ENCODE measurements around the gene SCNN1G. TPM values are rescaled to one million over a fixed set of nuclear protein-coding genes. Genes with fewer than 3 reads are reported as not detected.

SCNN1G gene
- total RNA-seq, 8 experiments from 2014 or later = under 0.01 to 0.19 (median 0.10) TPM; not detected in 3

GRCh38 chr16:23215435-23215834 lies 32.9 kb downstream of the SCNN1G start:
- 0 to 100% (median 78%) methylated on average over 1 to 5 of the region's 10 CpGs; no CpG with 5 or more reads in 6 of the 10 experiments for WGBS, 10 experiments
- ATAC-seq (replicated peaks in 6 of 8) = no peak

GRCh38 chr16:23216658-23217246 lies 34.2 kb downstream of the SCNN1G start:
- 20 to 86% (median 76%) methylated on average over 1 to 4 of the region's 4 CpGs; no CpG with 5 or more reads in 1 of the 10 experiments for WGBS, 10 experiments
- no peak for ATAC-seq (replicated peaks in 6 of 8)
- H3K4me1 ChIP-seq (replicated peaks in 1 of 2) = no peaks in the 10 kb centered on the region
- no peak overlapping the region for H3K27ac ChIP-seq
- in situ Hi-C loops (cut with MboI; ENCODE audit: low pct_unique_long_range_greater_than_20kb in 2 of 9, low sequenced_read_pairs in 9 of 9, unreplicated experiment in 9 of 9) = no loop called here
- H3K4me3 ChIP-seq = no peak overlapping the region

More at GRCh38 chr16:23215435-23215834, 32.9 kb downstream of the SCNN1G start:
- in situ Hi-C loops (cut with MboI; ENCODE audit: low pct_unique_long_range_greater_than_20kb in 2 of 9, low sequenced_read_pairs in 9 of 9, unreplicated experiment in 9 of 9) = no loop called here
- H3K27ac ChIP-seq = no peak overlapping the region
- no peaks in the 10 kb centered on the region for H3K4me1 ChIP-seq (replicated peaks in 1 of 2)
- no peak overlapping the region for H3K4me3 ChIP-seq

GRCh38 chr16:23217646-23218045 lies 35.1 kb downstream of the SCNN1G start:
- no peaks in the 10 kb centered on the region for H3K4me1 ChIP-seq (replicated peaks in 1 of 2)
- WGBS, 10 experiments = 0 to 100% (median 42%) methylated on average over 1 to 2 of the region's 8 CpGs; no CpG with 5 or more reads in 6 of the 10 experiments
- H3K4me3 ChIP-seq = no peak overlapping the region
- no peak for ATAC-seq (replicated peaks in 6 of 8)
- no peak overlapping the region for H3K27ac ChIP-seq
- in situ Hi-C loops (cut with MboI; ENCODE audit: low pct_unique_long_range_greater_than_20kb in 2 of 9, low sequenced_read_pairs in 9 of 9, unreplicated experiment in 9 of 9) = no loop called here

- Histone ChIP-seq H3K4me1 (replicated peaks in 1 of 2) (no peaks in the 10 kb centered on the region), H3K4me3 (no peak overlapping the region), H3K27ac (no peak overlapping the region)
- no peak for ATAC-seq (replicated peaks in 6 of 8)
- in situ Hi-C loops (cut with MboI; ENCODE audit: low pct_unique_long_range_greater_than_20kb in 2 of 9, low sequenced_read_pairs in 9 of 9, unreplicated experiment in 9 of 9) = no loop called here
These were observed 40.4 kb downstream of the SCNN1G start for GRCh38 chr16:23222929-23223328.

GRCh38 chr16:23223368-23223767 lies 40.8 kb downstream of the SCNN1G start:
- WGBS, 10 experiments = 0 to 80% (median 60%) methylated on average over 1 to 5 of the region's 8 CpGs; no CpG with 5 or more reads in 3 of the 10 experiments
- Histone ChIP-seq H3K4me3 (no peak overlapping the region), H3K27ac (no peak overlapping the region), H3K4me1 (replicated peaks in 1 of 2) (no peaks in the 10 kb centered on the region)
- in situ Hi-C loops (cut with MboI; ENCODE audit: low pct_unique_long_range_greater_than_20kb in 2 of 9, low sequenced_read_pairs in 9 of 9, unreplicated experiment in 9 of 9) = no loop called here
- ATAC-seq (replicated peaks in 6 of 8) = no peak

GRCh38 chr16:23225109-23225508 lies 42.6 kb downstream of the SCNN1G start:
- WGBS, 10 experiments = 7 to 100% (median 70%) methylated on average over 2 to 4 of the region's 4 CpGs; no CpG with 5 or more reads in 1 of the 10 experiments
- no peak for ATAC-seq (replicated peaks in 6 of 8)
- Histone ChIP-seq H3K4me3 (no peak overlapping the region), H3K4me1 (replicated peaks in 1 of 2) (no peaks in the 10 kb centered on the region), H3K27ac (no peak overlapping the region)
- in situ Hi-C loops (cut with MboI; ENCODE audit: low pct_unique_long_range_greater_than_20kb in 2 of 9, low sequenced_read_pairs in 9 of 9, unreplicated experiment in 9 of 9) = no loop called here

GRCh38 chr16:23225634-23226033 lies 43.1 kb downstream of the SCNN1G start:
- Histone ChIP-seq H3K4me3 (no peak overlapping the region), H3K4me1 (replicated peaks in 1 of 2) (no peaks in the 10 kb centered on the region), H3K27ac (no peak overlapping the region)
- in situ Hi-C loops (cut with MboI; ENCODE audit: low pct_unique_long_range_greater_than_20kb in 2 of 9, low sequenced_read_pairs in 9 of 9, unreplicated experiment in 9 of 9) = no loop called here
- no peak for ATAC-seq (replicated peaks in 6 of 8)

GRCh38 chr16:23227529-23227928 lies 45.0 kb downstream of the SCNN1G start:
- Histone ChIP-seq H3K4me3 (no peak overlapping the region), H3K4me1 (replicated peaks in 1 of 2) (no peaks in the 10 kb centered on the region), H3K27ac (no peak overlapping the region)
- WGBS, 10 experiments = 0 to 100% (median 59%) methylated on average over 1 to 4 of the region's 4 CpGs; no CpG with 5 or more reads in 2 of the 10 experiments
- ATAC-seq (replicated peaks in 6 of 8) = no peak
- in situ Hi-C loops (cut with MboI; ENCODE audit: low pct_unique_long_range_greater_than_20kb in 2 of 9, low sequenced_read_pairs in 9 of 9, unreplicated experiment in 9 of 9) = no loop called here

GRCh38 chr16:23229714-23230113 lies 47.2 kb downstream of the SCNN1G start:
- no peak overlapping the region for H3K4me3 ChIP-seq
- in situ Hi-C loops (cut with MboI; ENCODE audit: low pct_unique_long_range_greater_than_20kb in 2 of 9, low sequenced_read_pairs in 9 of 9, unreplicated experiment in 9 of 9) = no loop called here
- WGBS, 10 experiments = 0 to 100% (median 61%) methylated on average over 1 to 4 of the region's 4 CpGs; no CpG with 5 or more reads in 2 of the 10 experiments
- no peaks in the 10 kb centered on the region for H3K4me1 ChIP-seq (replicated peaks in 1 of 2)
- no peak overlapping the region for H3K27ac ChIP-seq
- no peak for ATAC-seq (replicated peaks in 6 of 8)

GRCh38 chr16:23232806-23233205 lies 50.3 kb downstream of the SCNN1G start:
- no peak overlapping the region for H3K27ac ChIP-seq
- ATAC-seq (replicated peaks in 6 of 8) = no peak
- WGBS, 10 experiments = 17 to 79% (median 55%) methylated on average over 2 of the region's 2 CpGs; no CpG with 5 or more reads in 6 of the 10 experiments
- H3K4me3 ChIP-seq = no peak overlapping the region
- in situ Hi-C loops (cut with MboI; ENCODE audit: low pct_unique_long_range_greater_than_20kb in 2 of 9, low sequenced_read_pairs in 9 of 9, unreplicated experiment in 9 of 9) = no loop called here
- H3K4me1 ChIP-seq (replicated peaks in 1 of 2) = no peaks in the 10 kb centered on the region

GRCh38 chr16:23235176-23235575 lies 52.6 kb downstream of the SCNN1G start:
- in situ Hi-C loops (cut with MboI; ENCODE audit: low pct_unique_long_range_greater_than_20kb in 2 of 9, low sequenced_read_pairs in 9 of 9, unreplicated experiment in 9 of 9) = no loop called here
- Histone ChIP-seq H3K4me1 (replicated peaks in 1 of 2) (no peaks in the 10 kb centered on the region), H3K4me3 (no peak overlapping the region), H3K27ac (no peak overlapping the region)
- 33 to 100% (median 91%) methylated on average over 1 to 4 of the region's 4 CpGs; no CpG with 5 or more reads in 3 of the 10 experiments for WGBS, 10 experiments
- no peak for ATAC-seq (replicated peaks in 6 of 8)

- in situ Hi-C loops (cut with MboI; ENCODE audit: low pct_unique_long_range_greater_than_20kb in 2 of 9, low sequenced_read_pairs in 9 of 9, unreplicated experiment in 9 of 9) = no loop called here
- Histone ChIP-seq H3K27ac (no peak overlapping the region), H3K4me3 (no peak overlapping the region), H3K4me1 (replicated peaks in 1 of 2) (no peaks in the 10 kb centered on the region)
- WGBS, 10 experiments = 16 to 100% (median 81%) methylated on average over 1 of the region's 1 CpG; no CpG with 5 or more reads in 1 of the 10 experiments
- no peak for ATAC-seq (replicated peaks in 6 of 8)
These were observed 54.4 kb downstream of the SCNN1G start for GRCh38 chr16:23236983-23237382.

GRCh38 chr16:23240994-23241393 lies 58.4 kb downstream of the SCNN1G start:
- H3K4me1 ChIP-seq (replicated peaks in 1 of 2) = no peaks in the 10 kb centered on the region
- H3K27ac ChIP-seq = no peak overlapping the region
- in situ Hi-C loops (cut with MboI; ENCODE audit: low pct_unique_long_range_greater_than_20kb in 2 of 9, low sequenced_read_pairs in 9 of 9, unreplicated experiment in 9 of 9) = no loop called here
- no peak for ATAC-seq (replicated peaks in 6 of 8)
- H3K4me3 ChIP-seq = no peak overlapping the region
- 0 to 88% (median 60%) methylated on average over 1 of the region's 1 CpG; no CpG with 5 or more reads in 3 of the 10 experiments for WGBS, 10 experiments

- ATAC-seq (replicated peaks in 6 of 8) = no peak
- in situ Hi-C loops (cut with MboI; ENCODE audit: low pct_unique_long_range_greater_than_20kb in 2 of 9, low sequenced_read_pairs in 9 of 9, unreplicated experiment in 9 of 9) = no loop called here
These were observed 61.6 kb downstream of the SCNN1G start for GRCh38 chr16:23244122-23244521.

More at GRCh38 chr16:23244122-23244521, 61.6 kb downstream of the SCNN1G start:
- Histone ChIP-seq H3K4me3 (no peak overlapping the region), H3K27ac (no peak overlapping the region), H3K4me1 (replicated peaks in 1 of 2) (no peaks in the 10 kb centered on the region)
